Activated CD8-positive, alpha-beta memory T cell treated with anti-CD3 and anti-CD28 coated beads, Interleukin-2, amount 50 U/mL, for 4 hours (primary cell): Measurements from ENCODE around the gene OR5K4.
"Not testable (repeated sequence)": the region's sequence is repeated elsewhere in the genome, so short reads cannot be mapped to it uniquely, and the experiment has no call there.

ENCODE experiments used
- DNase-seq: peaks from one replicate; pipeline ENCODE4 v3.0.0-alpha.2; 2020

The OR5K4 gene

GRCh38 chr3:98371853-98372252 lies 18.2 kb downstream of the OR5K4 start:
- DNase-seq: no peak

- no peak for DNase-seq
Observed at GRCh38 chr3:98372445-98372844, 18.8 kb downstream of the OR5K4 start.

- DNase-seq: no peak
Observed at GRCh38 chr3:98376631-98377030, 23.0 kb downstream of the OR5K4 start.

GRCh38 chr3:98388147-98388546 lies 34.5 kb downstream of the OR5K4 start:
- no peak for DNase-seq

GRCh38 chr3:98390366-98390765 lies 36.7 kb downstream of the OR5K4 start, which contains the start of gene OR5K3:
OR5K3 (plus strand) TSS chr3:98390666; CDS start chr3:98390666, 0 bp downstream.
- no peak for DNase-seq

- no peak for DNase-seq
Observed at GRCh38 chr3:98395101-98395500, 41.4 kb downstream of the OR5K4 start.

GRCh38 chr3:98396482-98396881 lies 42.8 kb downstream of the OR5K4 start:
- not testable (repeated sequence) for DNase-seq

- DNase-seq: no peak
Observed at GRCh38 chr3:98398513-98398912, 44.9 kb downstream of the OR5K4 start.

- no peak for DNase-seq
Observed at GRCh38 chr3:98402507-98402906, 48.9 kb downstream of the OR5K4 start.

- DNase-seq: no peak
Observed at GRCh38 chr3:98404010-98404409, 50.4 kb downstream of the OR5K4 start.
